Fibroblast of skin of left quadriceps (primary cell): ENCODE measurements around the gene SHH.

Experiments used
- DNase-seq, 2 experiments: peaks; one replicate each; pipeline ENCODE4 v3.0.0-alpha.2; 2013; ENCODE audit warnings: low read depth in 2 of 2

The SHH gene

DNA sequence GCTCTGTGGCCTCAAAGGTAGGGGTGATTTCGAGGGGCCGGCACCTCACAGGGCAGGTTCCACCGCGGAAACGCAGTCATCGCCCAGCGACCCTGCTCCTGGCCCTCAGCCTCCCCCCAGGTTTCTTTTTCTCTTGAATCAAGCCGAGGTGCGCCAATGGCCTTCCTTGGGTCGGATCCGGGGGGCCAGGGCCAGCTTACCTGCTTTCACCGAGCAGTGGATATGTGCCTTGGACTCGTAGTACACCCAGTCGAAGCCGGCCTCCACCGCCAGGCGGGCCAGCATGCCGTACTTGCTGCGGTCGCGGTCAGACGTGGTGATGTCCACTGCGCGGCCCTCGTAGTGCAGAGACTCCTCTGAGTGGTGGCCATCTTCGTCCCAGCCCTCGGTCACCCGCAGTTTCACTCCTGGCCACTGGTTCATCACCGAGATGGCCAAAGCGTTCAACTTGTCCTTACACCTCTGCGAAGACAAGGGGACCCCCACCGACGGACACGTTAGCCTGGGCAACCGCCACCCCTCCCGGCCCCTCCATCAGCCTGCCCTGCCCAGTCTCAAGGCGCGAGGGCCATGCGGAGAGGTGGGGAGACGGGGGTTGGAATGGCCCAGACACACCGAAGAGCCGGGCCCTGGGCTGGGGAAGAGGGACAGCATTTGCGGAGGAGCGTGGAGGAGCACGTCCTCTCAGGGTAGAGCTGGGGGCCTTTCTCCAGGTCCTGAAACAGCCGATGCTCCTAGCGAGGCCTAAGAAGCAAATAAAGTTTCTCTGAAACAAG is 6.0 kb downstream of the SHH start:
- DNase-seq: no peak

DNA sequence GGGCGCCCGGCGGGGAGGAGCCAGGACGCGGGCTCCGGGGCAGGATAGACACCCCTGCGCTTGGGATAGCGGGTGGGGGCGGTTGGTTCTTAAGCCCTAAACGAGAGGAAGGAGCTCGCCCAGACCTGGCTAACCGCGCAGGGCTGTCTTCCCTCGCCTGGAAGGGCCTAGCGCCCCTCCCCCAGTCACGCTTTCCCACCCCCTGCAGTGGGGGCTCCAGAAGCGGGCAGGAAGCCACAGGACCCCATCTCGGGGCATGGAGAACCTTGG is 6.5 kb downstream of the SHH start:
- no peak for DNase-seq

DNA sequence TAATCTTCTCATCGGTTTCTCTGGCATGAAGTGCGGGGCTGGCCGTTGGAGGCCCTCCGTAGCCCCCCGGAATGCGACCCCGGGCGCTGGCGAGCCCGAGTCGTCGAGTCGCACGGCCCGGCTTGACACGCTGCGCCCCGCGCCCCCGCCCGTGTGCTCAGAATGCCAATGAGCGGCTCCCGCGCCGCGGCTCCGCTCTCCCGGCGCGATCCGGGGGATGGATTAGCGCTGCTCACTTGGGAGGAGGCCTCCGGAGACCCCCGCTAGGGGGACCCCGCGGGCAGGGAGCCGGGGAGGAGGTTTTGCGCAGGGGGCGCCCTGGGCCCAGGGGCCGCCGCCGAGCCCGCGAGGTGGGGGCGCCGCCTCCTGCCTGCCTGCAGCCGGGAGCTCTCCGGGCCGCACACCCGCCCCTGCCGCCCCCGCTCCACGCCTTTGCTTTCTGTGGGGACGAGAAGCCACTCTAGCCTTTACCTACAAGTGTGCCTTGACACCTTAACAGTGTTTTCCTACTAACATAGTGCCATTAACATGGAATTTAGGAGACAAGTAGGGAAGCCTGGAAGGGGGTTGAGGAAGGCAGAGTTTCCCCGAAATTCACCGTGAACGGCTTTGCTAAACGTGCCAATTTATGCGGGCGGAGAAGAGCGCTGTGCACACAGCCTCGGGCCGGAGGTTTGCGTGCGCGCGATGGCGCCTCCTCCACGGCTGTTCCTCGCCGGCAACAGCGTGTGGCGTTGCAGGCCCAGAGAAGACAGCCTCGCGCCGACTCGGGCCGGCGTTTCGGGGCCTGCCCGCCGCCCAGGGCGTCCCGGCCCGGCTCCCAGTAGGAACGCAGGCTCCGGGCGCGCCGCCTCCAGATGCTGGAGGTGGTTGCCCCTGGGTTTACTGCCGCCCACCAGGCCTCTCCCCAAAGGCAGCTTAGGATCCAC is 7.1 kb downstream of the SHH start:
- peak; percentile 18 to 22 for DNase-seq

- no peak for DNase-seq
Measured at GRCh38 chr7:155804431-155804831, 7.8 kb downstream of the SHH start.

GRCh38 chr7:155803418-155804376 is 8.6 kb downstream of the SHH start:
- DNase-seq: no peak

- DNase-seq: no peak
Measured at GRCh38 chr7:155802906-155803417, 9.3 kb downstream of the SHH start.

DNA sequence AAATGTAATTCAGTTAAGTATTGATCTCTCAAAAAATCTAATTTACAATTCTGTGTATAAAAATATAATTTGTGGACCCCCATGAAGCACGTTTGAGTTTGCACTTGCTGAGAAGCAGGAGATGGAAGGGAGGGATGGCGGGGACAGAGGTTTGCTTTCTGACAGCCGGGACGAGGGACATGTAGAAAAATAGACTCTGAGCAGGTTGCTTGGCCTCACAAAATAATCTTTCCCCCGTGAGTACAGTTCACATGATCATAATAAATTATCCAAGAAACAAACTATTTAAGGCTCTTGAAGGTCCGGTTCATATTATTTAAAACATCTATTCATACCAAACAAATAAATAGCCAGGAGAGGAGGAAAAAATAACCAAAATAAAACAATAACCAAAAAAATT is 10.0 kb downstream of the SHH start:
- DNase-seq: no peak

- no peak for DNase-seq
Measured at GRCh38 chr7:155800741-155801267, 11.5 kb downstream of the SHH start.

DNA sequence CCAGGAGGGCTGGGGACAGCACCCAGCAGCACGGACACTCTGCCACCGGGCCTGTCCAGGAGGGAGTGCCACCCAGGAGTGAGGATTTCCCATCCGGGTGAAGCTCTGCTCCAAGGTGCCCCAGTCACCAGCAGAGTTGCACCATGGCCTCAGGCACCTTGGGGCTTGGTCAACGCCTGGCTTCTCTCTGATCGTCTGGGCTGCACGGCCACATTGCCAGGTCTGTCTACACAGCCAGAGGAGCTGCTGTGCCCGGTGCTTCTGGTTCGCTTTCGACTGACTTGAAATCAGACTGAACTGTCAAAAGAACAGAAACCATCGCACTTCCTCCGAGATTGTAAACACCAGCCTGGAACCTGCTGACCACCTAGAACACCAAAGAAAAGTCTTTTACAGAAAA is 12.0 kb downstream of the SHH start:
- DNase-seq: no peak

DNA sequence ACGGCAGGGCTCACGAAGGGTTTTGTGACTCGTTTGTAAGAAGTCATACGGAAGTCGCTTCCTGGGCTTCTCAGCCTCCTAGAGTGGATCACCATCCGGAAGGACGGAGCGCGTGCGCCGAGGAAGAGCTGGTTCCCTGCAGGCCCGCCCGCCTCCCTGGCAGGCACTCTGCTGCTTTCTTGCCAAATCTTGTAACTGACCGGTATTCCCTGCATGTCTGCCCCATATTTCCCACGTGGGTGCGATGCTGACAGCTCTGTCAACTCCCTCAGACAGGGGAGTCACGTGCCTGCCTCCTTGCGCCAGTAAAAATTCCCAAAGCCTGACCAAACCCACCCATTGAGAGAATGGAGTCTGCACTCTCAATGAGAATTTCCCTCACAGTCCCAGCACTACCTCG is 12.7 kb downstream of the SHH start:
- DNase-seq: no peak

DNA sequence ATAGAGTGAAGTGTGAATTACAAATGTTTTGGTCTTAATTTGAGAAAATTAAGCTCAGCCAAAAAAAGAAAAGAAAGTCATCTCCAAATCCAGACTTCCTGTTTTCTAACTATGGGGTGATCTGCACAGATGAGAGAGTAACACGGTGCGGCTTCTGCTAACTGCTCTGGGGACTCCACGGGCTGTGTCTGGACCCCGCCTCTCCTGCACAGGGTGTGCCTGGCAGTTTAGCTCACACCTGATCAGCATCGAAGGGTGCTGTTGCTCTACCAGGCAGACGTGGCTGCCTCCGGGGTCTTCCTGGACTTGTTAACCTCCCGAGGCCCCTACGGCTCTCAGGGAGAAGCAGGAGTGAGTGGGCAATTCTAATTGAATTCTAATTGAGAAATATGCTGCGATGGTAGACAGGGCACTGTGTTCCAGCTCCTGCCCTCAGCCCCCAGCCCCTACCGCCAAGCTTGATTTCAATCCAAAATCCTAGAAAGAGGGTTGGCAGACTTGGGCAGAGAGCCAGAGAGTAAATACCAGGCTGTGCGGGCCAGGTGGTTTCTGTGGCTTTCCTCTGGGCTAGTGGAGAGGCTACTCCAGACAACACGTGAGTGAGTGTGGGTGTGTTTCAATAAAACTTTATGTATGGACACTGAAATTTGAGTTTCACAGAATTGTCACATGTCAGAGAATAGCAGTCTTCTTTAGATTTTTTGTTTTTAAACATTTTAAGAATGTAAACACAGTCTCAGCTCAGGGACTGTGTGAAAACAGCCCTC is 13.4 kb downstream of the SHH start:
- DNase-seq: no peak

DNA sequence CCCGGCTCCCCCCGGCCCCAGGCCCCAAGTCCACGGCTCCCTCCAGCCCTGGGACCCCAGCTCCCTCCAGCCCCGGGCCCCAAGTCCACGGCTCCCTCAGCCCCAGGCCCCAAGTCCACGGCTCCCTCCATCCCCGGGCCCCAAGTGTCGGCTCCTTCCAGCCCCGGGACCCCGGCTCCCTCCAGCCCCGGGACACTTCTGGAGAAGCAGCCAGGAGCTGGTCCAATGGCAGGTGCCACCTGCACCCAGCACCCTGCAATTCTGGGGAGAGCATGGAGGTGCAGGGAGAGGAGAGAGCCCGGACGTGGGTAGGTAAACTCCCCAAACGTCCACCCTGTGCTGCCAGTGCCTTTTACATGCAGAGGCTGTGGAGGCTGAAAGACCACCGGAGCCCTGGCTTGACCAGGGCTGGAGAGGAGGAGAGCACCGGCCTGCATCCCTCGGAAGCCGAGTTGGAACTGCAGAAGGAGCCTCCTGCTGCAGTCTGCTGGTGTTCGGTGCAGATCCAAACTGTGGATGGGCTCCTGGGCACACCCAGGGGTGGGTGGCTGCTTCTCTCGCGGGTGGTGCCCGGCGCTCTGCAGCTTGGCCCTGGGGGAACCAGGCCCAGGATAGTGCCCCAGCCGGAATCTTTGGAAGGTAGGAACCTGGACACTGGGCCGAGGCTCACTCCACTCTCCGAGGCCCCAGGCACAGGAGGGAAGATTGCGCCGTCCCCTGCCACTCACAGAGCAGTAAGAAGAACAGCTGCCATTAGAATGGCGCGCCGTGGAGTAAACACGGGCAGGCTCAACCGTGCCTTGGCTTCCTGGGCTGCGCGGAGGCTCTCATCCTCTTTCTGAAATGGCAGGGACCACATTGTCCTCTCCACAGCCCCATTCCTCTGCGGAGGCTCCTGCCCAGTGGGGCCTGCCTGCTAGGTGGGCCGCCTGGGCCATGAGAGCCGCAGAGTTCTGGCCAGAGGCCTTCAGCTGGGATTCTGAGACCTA is 14.7 kb downstream of the SHH start:
- DNase-seq: no peak

DNA sequence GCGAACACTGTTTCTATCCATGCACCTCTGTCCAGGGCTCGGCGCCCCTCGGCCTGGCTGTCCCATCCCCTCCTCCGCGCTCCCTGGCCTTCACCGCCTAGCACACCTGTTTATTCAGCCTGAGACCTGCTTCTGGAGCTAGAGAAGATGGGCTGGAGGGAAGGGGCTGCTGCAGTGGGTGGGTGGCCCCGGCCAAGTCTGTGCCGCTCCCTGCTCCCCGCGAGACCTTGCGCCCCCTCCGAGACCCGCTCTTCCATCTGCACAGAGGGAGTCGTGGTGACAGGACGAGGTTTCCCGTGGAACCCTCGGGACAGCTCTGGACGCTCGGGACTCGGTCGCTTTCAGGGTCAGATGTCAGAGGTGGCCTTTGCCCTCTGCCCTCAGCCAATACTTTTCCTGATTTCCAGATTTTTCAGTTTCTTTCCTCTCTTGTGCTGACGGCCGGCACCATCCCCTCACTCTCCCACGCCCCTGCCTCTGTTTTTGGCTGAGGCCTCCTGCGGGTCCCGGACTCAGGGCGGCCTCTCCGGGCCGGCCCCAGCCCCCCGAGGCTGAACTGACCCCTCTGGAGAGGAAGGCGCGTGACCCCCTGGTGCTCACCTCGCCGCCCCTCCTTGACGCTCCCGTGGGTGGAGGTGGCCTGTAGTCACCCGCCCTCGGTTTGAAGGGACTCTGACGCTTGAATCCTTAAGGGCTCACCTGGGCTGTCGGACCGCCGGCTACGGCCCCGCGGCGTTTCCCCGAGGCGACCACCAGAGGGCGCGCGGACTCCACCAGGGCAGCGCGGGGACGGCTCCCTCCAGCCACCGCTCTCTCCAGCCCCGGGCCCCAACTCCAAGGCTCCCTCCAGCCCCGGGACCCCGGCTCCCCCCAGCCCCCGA is 15.6 kb downstream of the SHH start:
- no peak for DNase-seq

DNA sequence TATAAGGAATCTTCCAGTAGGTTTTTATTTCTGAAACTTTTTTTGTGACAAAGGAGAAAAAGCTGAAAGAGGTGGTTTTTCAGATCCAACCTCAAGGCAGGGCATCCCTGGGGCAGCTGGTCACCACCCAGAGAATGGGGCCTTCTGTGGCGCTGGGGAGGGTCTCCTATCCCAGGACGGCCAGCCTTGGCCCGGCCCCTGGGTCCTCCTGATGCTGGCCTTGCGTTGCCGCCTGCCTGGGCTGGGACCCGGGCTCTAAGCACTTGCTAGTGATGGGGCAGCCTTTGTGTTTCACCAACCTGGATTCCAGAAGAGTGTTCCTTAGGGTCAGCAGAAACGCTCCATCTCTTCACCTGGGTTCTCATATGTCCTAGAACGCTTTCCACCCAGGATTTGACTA is 16.3 kb downstream of the SHH start:
- no peak for DNase-seq

DNA sequence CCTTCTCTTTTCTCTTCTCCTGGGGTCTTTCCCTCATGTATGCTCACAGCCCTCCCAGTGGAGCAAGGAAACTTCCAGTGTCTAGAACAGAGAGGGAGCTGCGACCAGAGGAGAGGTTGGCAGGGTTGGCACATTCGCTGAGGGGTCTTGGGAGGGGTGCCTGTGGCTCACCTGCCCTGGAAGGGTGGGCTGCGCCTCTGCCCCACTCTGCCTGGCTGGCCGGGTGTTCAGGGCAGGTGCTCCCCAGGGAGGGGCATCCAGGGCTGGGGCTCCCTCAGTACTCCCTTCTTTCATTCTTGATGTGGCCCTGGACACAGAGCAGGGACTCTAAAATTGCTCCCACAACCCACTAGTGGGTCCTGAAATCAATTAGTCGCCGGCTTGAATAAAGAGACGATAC is 16.9 kb downstream of the SHH start:
- no peak for DNase-seq

DNA sequence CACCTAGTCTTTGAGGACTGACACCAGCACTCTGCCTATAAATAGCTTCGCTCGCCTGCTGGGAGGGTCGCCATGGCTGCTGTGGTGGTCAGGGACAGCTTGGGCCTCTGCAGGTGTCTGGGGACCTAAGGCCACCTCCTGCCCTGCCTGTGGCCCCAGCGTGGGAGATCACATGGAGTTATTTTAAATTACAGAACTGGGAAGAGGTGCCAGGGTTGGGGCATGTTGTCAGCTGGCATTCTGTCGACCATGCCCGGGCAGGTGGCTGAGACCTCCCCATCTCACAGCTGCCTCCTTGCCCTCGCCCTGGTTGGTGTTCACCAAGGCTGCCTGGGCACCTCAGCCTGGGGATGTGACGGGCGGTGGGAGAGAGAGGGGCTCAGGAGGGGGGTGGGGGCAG is 18.1 kb downstream of the SHH start:
- DNase-seq: no peak

DNA sequence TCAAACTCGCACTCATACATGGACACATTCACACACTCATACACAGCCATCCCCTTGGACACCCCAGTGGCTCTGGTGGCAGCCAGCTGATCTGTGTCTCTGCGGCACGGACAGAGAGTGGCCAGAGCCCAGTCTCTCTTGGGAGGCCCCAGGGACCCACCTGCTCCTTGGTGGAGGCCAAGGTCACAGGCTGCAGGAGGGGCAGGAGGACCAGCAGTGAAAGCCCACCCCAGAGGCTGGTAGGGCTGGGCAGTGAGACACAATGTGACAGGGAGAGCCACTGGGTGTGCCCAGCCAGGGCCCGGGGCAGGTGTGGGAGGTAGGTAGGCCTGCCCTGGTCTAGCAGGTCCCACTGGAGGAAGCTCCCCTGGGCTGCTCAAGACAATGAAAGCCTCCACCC is 18.5 kb downstream of the SHH start:
- no peak for DNase-seq

DNA sequence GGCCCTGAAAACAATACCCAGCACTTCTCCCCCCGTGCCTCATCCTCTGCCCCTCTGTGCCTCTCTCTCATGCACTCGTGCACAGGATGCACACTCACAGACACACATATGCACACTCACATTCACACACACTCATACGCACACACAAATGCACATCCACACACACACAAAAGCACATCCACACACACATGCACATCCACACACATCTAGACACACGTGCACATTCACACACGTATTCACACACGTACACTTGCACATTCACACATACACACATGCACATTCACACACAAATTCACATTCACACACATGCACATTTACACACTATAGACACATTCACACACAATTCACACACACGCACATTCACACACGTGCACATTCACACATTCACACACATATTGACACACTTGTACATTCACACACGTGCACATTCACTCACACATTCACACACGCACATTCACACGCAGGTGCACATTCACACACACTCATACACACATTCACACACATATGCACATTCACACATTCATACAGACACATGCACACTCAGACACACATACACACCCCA is 19.2 kb downstream of the SHH start:
- DNase-seq: no peak
